Activated CD4-positive, alpha-beta T cell treated with anti-CD3 and anti-CD28 coated beads, Interleukin-2, amount 50 U/mL, for 48 hours (primary cell): ENCODE results near the gene RNF207.

Source experiments
- DNase-seq, 2 experiments: peaks; one replicate each; pipeline ENCODE4 v3.0.0-alpha.2; 2020

RNF207 gene

DNA sequence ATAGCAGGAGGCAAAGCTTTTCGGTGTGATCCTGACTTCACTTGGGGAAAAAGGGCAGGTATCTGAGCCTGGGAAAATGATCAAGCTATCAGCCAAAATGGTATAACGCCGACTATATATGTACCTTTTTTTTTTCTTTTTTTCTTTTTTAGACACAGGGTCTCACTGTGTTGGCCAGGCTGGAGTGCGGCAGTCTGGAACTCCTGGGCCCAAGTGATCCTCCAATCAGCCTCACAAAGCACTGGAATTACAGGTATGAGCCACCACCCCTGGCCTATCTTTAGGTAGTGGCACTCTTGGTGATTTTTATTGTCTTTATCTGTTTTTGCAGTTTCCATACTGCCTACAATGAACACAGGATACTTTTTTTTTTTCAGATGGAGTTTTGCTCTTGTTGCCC, 31.2 kb downstream of the RNF207 start:
- no peak for DNase-seq

DNA sequence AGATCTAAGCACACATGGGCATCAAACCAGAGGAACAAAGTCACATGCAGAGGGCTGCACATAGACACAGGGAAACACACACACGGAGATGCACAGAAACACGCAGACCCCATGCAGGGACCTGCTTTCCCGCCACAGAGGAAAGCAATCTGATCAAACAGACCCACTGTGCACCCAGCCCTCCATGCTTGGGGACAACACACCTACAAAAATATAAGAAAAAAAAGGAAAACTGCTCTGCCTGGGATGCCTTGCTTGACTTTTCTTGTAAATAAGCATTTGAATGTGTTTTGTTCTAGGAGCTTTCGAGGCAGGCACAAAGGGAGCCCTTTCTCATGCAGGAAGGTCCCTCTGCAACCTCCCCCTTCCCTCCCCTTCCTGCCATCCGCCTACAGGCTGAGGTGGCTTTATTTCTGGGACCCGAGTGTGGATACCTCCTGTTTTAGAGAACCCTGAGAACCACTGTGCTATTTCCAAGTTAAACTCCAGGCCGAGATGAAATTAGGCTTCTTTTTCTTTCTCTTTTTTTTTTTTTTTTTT, 33.4 kb downstream of the RNF207 start:
- DNase-seq: no peak

DNA sequence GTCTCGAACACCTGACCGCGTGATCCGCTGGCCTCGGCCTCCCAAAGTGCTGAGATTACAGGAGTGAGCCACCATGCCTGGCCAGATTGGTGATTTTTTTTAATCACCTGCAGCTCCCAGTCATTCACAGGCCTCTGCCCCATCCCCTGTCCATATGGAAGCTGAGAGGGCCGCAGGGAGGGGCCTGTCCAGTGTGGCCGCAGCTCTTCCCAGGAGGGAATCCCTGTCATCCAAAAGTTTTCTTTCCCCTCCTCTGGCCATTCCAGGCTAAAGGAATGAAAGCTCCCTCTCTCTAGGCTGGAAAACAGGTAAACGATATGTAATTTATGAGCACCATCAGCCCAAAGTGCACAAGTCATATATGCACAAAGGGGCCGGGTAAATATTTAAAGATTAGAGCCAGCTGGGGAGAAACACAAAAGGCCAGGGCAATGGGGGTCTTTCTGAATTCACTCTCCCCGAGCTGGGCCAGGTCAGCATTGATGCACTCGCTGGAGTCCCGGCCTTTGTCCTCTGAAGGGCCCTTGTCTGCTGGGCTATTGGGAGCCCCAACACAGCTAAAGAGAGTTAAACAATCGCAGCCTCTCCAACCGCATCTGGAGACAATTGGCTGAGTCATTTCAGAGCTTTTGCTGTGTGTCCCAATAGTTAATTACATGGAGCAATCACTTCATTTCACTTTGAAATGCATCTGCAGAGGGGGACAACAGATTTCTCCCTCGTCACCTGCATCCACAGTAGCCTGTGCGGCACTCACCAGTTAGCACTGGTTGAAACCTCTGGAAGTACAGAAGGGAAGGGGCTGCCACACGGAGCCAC, 34.2 kb downstream of the RNF207 start:
- DNase-seq: no peak

- no peak for DNase-seq
Measured at GRCh38 chr1:6241107-6241886, 35.4 kb downstream of the RNF207 start.

DNA sequence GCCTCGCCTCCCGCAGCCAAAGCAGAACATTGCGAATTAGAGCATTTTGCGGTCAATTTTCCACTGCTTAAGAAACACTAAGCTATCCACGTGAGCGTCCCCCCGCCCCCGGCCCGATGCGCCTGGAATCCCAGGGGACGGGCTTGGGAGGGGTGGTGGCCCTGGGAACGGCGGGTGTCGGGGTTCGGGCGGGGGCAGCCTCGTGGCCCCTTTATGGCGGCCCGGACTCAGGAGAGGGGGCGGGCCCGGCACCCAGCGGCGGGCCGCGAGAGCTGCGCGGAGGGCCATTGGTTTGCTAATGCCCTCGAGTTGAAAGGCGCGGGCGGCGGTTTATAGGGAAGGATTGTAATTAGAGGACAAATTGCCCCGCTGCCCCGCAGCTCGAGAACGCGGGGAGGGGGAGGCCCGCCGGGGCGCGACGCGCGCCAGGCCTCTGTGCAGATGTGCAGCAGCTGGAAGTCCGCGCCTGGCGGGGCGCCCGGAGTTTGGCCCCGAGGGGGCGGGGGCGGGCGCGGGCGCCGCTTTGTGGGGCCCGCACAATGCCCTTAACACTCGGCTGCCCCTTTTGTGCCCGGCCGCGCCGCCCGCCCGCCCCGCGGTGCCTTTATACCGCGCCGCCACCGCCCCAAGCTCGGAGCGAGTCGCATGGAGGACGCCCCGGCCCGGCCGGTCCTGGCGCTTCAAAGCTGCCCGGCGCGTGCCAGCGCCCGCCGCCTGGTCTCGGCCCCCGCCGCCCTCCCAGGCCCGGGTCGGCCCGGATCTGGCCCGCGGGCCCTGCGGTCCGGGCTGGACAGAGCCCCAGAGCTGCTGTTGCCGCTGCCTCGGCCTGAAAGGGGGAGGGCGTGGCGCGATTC, 36.2 kb downstream of the RNF207 start:
- DNase-seq: no peak

DNA sequence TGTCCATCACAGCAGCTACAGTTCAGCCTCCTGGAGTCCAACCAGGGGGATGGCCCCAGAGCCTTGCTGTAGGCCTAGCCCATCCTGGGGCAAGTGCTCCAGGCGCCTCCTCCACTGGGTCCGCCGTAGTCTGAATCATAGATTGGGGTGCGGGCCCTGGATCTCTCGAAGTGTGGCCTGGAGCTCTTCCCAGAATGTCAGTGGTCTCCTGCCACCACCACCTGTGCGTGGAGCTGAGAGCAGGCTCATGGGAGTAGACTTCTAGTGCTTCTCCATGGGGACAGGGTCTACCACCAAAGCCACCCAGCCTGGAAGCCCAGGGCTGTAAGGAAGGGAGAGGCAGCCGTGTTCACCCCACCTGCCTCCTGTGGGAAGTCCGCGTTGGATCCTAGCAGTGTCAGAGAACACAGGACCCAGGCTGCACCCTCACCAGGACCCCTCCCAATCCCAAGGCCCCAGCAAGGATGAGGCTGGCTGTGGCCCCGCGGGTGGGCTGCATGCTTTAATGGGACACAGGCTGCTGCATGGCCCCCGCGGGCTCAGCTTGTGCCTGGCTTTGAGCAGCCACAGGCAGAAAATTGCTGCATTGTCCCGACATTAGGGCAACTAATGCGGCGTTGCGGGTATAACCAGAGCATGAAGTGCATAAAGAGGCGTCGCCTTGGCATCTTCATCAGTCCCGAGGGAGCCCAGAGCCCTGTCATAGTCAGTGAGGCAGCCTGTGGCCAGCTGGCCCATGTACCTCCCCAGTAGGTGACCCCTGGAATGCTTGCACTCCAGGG, 37.3 kb downstream of the RNF207 start:
- no peak for DNase-seq

DNA sequence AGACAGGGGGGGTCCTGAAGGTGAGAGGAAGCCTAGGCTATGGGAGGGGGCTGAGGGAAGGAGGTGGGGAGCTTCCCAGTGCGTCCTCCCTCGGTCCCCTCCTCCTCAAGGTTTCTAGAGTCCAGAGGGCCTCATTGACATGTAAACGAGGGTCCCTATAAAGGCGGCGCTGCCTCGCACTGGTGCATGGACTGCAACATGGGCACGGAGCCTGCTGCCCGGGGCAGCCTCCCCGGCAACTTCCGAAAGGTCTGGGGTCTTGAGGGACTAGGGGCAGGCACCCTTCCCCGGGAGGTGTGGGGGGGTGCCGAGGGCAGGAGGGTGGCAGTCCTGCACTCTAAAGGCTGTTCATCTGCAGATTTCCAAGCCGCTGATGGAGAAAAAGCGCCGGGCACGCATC, 38.1 kb downstream of the RNF207 start, which contains the start of gene HES3:
Gene HES3 (plus strand): TSS at position 187 of the 400 bp plus-strand sequence. CDS start 187 bp downstream, at position 374.
- DNase-seq: no peak

GRCh38 chr1:6244401-6245049, 38.6 kb downstream of the RNF207 start:
- no peak for DNase-seq

DNA sequence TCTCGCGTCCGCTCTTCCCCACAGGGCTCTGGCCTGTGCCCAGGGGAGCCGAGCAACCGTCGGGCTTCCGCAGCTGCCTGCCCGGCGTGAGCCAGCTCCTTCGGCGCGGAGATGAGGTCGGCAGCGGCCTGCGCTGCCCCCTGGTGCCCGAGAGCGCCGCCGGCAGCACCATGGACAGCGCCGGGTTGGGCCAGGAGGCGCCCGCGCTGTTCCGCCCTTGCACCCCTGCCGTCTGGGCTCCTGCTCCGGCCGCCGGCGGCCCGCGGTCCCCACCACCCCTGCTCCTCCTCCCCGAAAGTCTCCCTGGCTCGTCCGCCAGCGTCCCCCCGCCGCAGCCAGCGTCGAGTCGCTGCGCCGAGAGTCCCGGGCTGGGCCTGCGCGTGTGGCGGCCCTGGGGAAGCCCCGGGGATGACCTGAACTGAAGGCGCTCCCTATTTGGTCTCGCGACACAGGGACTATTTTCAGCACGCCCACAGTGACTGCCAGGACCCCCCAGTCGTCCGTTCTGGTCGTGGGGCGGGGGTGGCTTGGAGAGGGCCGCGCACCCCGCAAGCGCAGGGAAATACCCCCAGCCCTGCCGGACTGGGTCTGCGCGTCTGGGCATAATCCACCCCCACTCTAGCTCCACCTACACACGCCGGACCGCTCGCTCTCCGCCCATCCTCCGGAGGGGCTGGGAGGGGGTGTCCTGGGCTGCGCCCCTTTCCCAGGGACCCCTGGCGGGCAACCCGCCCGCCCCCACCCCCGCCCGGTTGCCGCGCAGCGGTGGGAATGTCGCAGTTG, 39.4 kb downstream of the RNF207 start:
- DNase-seq: peak; percentile 82 to 84

DNA sequence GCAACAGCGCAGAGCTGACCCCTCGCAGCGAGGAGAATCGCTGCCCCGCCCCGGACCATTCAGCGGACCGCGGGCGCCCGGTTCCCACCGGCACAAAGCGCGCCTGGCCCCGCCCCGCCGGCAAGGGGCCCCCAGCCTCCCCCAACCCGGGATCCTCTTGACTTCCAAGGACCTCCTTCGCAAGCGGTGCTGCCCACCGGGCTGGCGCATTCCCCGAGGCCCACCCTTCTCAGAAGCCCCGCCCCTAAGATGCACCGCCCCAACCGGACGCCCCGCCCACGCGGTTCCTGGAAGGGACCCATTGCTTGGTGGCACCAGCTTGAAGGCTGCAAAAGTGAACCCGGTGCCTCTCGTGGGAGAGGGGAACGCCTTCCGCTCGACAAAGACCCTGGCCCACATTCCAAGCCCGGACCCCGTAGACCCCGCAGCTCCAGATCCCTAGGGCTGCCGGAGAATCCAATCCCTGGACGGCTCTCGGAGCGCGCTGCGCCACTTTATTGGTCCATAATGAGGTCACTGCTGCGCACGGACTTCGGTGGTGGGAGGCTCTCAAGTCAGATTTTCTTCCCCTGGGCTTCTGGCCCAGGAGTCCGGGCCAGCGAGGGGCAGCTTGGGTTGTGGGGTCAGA, 40.1 kb downstream of the RNF207 start:
- peak; percentile 62 to 73 for DNase-seq

DNA sequence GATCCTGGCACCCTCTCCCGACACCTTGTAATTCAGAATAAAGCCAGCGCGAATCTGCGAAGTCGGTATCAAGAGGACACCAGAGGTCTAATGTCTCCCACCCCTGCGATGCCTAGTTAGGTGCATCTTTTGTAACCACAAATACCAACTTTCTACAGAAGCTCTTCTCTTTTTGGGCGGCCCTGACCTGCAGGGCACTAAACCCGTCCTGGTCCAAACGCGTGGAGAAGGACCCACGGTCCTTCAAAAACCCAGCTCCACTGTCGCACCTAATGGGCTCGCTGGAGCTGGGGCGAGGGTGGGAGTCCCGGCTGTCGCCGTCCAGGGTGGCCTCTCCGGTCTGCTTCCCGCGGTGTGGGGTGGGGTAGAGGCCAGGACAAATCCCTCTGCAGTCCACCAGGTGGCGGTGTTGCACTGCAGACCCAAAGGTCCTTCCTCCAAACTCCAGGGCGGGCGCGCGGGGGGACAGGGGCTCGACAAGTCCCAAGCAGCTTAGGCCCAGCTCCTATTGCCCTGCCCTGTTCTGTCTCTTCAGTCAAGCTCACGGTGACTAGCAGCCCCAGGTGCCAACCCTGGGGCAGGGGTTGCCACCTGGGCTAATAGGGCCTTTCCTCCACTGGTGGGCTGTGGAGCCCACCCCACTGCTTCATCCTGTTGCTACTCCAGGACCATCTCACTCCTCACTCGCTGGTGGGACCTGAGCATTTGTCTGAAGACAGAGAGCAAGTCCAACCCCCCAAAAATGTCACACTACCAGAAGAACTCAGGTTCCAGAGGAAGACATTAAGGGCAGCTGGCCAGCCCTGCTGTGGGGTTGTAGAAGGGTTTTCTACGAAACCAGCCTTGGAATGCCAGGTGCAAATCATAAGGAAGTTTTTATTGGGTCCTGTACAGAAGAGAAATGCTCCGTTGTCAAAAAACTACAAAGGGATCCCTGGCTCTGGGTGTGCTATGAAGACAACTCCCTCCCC, 40.9 kb downstream of the RNF207 start:
- DNase-seq: peak; percentile 82 to 86

- no peak for DNase-seq
Measured at GRCh38 chr1:6247651-6248050, 41.7 kb downstream of the RNF207 start.

DNA sequence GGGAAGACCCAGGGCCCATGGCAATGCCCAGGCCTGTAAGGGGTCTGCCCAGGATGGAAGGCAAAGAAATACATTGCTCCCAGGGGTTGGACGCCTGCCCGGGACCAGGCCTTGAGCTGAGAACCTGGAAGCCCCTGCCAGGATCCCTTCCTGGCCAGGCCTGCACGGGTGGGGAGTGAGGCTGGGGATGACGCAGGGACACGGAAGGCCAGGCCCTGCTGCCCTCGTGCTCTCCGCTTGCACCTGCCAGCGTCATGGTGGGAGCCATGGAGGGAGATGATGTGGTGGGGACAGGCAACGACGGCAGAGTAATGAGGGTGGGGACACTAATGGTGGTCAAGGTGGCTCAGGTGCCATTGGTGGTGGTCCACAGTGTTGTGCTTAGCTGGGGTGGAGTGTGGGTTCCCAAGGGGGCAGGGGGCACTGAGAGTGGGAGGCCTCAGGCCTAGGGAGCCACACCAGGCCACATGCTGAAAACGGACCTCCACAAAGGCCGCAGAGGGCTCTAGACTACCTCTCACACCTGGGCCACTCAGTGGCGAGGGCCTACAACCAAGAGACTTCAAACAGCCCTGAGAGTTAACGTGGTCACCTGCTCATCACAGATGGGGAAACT, 42.4 kb downstream of the RNF207 start:
- DNase-seq: no peak

- DNase-seq: no peak
Measured at GRCh38 chr1:6248932-6249738, 43.2 kb downstream of the RNF207 start.

DNA sequence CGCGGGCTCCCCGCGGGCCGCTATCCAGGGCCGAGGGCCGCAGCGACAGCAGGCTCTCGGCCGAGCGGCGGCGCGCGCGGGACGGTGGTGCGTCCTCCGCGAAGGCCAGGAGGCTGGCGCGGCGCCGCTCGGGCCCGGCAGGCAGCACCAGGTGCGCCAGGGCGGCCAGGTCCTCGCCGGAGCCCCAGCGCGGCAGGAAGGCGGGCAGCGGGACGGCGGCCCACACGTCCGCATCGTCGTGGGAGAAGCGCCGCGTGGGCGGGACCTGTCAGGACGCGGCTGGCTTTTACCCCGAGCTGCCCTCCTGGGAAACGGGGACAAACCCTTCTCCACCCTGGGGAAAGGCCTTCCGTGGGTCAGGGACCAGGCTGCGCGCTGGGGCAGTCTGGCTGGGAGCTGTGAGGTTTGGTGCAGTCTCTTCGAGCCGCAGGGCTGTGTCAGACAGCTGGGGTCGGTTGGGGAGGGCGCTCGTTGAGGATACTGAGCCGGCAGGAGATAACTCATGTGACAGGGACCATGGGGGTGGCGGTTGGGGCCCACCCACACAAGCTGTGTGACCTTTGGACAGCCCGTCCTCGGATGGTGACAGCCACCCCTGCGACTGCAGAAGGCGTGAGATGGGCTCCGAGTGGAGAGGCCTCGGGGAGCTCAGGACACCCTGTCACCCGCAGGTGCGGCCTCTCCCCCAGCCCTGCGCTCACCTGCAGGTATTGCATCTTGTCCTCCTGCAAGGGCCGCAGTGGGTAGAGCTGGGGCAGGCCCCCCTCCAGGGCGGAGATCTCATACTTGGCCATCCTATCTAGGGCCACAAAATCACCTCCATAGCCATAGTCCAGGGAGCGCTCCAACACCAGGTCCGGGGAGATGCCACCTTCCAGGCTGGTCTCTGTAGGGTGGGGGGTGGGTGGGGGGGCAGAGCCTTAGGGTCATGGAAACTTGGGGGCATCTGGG, 44.1 kb downstream of the RNF207 start:
- DNase-seq: peak in 1 of 2 experiments; percentile 3

- DNase-seq: no peak
Measured at GRCh38 chr1:6251233-6251632, 45.3 kb downstream of the RNF207 start.
